Right ventricle myocardium superior (tissue), 1 donor: ENCODE measurements around the gene C2CD5. TPM values are rescaled to one million over a fixed set of nuclear protein-coding genes. Genes with fewer than 3 reads are reported as not detected.
"Not testable (repeated sequence)": the region's sequence is repeated elsewhere in the genome, so short reads cannot be mapped to it uniquely, and the experiment has no call there.

ENCODE experiments used
- ATAC-seq: fragments of 200-7000 bp; cut with Tn5 transposase; one replicate; pipeline ENCODE4 v1.9.1; 2020; ENCODE audit warnings: mild to moderate bottlenecking; ENCODE audit not compliant: poor library complexity
- DNase-seq: peaks from one replicate; pipeline ENCODE4 v3.0.0-alpha.2; 2020
- intact Hi-C: fragments of 100-400 bp; cut with DNase I; formaldehyde crosslinking; loops from one replicate; pipeline ENCODE4 v1.11.2; 2022
- long read RNA-seq: library from polyadenylated mRNA; unstranded; transcript quantifications from one replicate; pipeline ENCODE4 v2.0.0, GENCODE V29; 2021
- total RNA-seq: library from RNA; stranded (reverse); fragmentation: NEBNext Ultra II Directional; extraction: Animal tissue kit (Norgen Biotek cat#: 25700); gene quantifications from one replicate; pipeline ENCODE4 v1.2.1, GENCODE V29; 2021
- donor health status: DM: no; HTN: yes; CAD: no; lungs with severe emphysema.

The C2CD5 gene, protein sequence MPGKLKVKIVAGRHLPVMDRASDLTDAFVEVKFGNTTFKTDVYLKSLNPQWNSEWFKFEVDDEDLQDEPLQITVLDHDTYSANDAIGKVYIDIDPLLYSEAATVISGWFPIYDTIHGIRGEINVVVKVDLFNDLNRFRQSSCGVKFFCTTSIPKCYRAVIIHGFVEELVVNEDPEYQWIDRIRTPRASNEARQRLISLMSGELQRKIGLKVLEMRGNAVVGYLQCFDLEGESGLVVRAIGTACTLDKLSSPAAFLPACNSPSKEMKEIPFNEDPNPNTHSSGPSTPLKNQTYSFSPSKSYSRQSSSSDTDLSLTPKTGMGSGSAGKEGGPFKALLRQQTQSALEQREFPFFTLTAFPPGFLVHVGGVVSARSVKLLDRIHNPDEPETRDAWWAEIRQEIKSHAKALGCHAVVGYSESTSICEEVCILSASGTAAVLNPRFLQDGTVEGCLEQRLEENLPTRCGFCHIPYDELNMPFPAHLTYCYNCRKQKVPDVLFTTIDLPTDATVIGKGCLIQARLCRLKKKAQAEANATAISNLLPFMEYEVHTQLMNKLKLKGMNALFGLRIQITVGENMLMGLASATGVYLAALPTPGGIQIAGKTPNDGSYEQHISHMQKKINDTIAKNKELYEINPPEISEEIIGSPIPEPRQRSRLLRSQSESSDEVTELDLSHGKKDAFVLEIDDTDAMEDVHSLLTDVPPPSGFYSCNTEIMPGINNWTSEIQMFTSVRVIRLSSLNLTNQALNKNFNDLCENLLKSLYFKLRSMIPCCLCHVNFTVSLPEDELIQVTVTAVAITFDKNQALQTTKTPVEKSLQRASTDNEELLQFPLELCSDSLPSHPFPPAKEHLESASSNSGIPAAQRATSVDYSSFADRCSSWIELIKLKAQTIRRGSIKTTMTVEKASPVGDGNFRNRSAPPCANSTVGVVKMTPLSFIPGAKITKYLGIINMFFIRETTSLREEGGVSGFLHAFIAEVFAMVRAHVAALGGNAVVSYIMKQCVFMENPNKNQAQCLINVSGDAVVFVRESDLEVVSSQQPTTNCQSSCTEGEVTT
- 19.5 TPM for total RNA-seq
- long read RNA-seq, partial matches to known transcripts, result 10 of 16 reads
- long read RNA-seq, other reads (novel, unspliced or antisense), result 5 of 16 reads

DNA sequence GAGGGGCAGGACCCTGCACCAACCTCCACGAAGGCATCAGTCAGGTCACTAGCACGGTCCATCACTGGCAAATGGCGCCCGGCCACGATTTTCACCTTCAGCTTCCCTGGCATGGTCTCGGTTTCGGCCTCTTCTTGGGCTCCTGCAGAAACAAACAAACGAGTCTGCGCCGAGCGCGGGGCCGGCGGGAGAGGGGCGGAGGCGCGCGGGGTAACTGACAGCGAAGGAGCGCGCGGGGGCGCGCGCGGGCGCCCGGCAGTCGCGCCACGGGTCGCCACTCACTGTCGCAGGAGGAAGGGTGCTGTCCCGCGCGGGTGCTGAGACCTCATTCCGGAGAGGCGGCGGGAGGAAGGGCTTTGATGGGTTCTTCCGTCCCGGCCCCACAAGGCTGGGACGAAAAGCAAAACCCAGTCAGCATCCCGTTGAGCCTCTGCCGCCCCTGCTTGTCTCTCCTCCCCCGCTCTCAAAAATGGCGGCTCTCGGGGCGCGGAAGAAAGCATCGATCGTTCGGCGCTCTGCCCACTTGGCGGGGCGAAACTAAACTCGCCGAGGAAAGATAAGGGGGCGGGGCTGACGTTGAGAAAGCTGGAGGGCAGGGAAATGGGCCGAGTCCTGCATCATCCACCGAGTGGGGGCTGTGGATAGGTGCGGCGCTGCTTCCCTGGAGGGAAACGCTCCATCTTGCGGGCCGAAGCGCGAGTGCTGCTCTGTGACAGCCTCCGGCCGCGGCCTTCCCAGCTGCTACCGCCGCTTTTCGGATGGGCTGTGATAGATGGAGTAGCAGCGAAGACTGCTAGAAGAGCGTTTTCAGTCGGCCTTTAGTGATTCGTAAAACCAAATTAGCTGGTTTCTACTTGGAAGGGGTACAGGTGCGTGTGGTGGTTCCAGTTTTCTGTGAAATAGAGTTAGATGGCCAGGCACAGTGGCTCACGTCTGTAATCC is at the start of gene C2CD5:
Gene C2CD5, minus strand, starts transcription at position 505 of the 942 bp plus-strand sequence. Its CDS starts 392 bp downstream, at position 113.
- intact Hi-C loops, result loop anchor here (5.0 kb wide), 1 partner anchor 83 kb away; the partner anchor contains the start of gene ETNK1
- DNase-seq (peak; percentile 97), ATAC-seq (peak; percentile 98)

DNA sequence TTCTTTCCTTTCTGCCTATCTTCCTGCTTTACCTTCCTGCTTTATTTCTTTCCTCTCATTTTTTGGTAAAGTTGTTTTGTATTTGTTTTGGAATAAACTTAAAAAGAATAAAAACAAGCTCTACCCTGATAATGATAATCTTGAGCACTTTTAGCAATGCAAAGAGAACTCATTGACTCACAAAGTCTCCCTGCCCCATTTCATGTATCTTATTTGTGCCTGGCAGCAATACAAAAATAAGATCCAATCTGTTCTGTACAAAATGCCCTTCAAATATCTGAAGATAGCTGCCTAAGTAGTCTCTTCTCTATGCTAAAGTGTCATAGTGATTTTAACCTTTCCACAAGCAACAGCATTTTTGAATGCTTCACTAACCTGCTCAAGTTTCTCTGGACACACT is 49.5 kb upstream of the C2CD5 start:
- no peak for ATAC-seq
- intact Hi-C loops, result no loop called here
- no peak for DNase-seq

DNA sequence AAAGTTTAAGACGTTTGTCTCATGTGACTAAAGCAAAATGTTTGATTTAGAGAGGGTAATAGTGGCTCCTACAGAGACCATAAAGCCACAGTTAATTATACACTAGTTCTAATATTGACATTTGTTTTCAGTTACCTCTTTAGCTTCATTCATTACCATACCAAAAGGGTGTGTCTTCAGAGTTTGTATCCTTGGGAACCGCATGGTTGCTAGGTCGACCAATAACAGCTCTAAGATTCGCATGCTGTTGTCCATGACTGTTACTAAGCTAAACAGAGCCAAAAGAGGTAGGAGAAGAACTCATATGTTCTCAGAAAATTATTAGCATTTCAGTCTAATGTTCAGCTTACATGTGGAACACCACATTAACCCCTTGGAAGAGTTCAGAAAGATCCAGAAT is 44.5 kb upstream of the C2CD5 start:
- intact Hi-C loops, result no loop called here
- DNase-seq, result no peak
- ATAC-seq, result no peak

DNA sequence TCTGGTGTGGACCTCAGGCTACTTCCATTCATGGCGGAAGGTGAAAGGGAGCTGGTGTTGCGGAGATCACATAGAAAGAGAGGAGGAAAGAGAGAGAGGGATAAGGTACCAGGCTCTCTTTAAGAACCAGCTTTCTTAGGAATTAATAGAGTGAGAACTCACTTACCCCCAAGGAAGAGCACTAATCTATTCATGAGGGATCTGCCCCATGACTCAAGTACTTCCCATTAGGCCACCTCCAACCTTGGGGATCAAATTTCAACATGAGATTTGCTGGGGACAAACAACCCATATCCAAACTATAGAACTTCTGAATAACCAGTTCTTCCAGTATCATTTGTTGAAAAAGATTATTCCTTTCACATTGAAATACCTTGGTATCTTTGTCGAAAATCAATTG is 34.0 kb upstream of the C2CD5 start:
- intact Hi-C loops, result no loop called here
- DNase-seq (no peak), ATAC-seq (no peak)

DNA sequence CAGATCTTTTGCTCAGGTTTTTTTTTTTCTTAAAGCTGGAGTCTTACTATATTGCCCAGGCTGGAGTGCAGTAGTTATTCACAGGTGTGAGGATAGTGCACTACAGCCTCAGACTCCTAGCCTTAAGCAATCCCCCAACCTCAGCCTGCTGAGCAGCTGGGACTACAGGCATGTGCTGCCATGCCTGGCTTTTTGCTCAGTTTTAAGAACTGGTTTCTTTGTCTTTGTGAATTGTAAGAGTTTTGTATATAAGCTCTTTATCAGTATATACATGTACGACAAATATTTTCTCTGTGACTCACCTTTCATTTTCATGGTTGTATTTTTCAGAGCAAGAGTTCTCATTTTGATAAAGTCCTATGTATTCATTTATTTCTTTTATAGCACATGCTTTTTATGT is 33.3 kb upstream of the C2CD5 start:
- DNase-seq, result no peak
- ATAC-seq, result no peak
- intact Hi-C loops, result no loop called here

DNA sequence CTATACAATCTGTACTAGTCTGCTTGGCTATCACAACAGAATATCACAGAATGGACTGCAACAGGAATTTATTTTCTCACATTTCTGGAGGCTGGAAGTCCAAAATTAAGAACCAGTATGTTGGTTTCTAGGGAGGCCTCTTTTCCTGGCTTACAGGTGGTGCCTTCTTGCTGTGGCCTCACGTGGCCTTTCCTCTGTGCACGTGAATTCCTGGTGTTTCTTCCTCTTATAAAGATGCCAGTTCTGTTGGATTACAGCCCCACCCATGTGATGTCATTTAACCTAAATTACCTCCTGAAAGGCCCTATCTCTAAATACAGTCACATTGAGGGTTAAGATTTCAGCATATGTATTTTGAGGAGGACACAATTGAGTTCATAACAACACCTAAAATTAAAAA is 32.1 kb upstream of the C2CD5 start:
- no peak for DNase-seq
- no peak for ATAC-seq
- intact Hi-C loops, result no loop called here

DNA sequence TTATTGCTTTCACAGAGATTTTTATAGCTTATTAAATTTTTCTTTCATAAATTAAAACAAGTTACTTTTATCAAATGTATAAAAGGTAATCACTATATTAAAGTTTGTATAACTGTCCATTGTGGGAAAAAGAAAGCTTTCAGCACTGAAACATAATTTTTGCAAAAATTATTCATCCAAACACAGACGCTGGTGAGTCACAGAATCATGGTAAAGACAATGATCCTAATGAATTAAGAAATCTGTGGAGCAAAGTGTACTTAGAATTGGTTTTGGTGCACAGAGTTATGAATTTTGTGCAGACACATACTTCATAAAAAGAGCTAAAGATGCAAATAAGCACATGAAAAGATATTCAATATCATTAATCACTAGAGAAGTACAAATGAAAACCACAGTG is 31.7 kb upstream of the C2CD5 start:
- ATAC-seq, result no peak
- DNase-seq, result no peak
- intact Hi-C loops, result no loop called here

DNA sequence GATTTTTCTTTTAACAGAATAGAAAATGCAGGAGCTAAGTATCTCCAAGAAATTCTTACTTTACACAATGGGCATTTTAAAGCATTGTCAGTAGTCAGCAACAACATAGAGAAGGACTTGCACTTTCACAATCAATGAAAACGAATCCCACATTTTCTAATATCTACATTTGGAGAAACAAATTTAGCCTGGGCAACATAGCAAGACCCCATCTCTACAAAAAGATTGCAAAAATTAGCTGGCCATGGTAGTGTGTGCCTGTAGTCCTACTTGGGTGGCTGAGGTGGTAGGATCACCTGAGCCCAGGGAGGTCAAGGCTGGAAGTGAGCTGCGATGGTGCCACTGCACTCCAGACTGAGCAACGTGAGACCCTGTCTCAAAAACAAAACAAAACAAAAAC is 30.6 kb upstream of the C2CD5 start:
- intact Hi-C loops, result no loop called here
- ATAC-seq, result no peak

DNA sequence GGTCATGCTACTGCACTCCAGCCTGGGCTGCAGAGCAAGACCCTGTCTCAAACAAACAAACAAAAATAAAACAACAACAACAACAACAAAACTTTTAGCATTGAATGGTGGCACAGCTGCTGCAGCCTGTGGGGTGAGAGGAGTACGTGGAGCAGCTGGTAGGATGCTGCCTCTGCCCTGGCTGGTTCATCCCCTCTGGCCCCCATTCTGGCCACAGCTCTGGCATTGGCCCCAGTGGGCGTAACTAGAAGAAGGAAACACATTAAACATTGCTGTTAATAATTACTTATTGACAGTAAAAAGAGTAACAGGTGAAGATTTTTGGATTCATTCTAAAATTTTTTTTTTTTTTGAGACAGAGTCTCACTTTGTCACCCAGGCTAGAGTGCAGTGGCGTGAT is 28.8 kb upstream of the C2CD5 start:
- intact Hi-C loops, result no loop called here
- DNase-seq (no peak), ATAC-seq (no peak)

More for the DNA sequence above, 30.6 kb upstream of the C2CD5 start:
- DNase-seq, result no peak

DNA sequence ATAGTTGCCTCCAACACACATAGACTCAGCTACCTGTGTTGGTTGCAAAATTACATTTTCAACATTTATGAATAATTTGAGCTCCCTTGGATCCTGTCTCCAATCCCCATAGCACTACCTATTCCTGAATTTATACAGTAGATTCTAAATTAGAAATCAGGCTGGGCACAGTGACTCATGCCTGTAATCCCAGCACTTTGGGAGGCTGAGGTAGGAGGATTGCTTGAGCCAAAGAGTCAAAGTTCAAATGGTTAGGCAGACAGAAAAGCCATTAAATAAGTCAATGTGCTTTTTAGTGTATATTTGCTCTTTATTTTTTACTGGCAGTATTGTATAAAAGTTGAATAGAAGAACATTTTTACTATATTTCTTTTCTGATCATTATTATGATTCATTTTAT is 24.9 kb upstream of the C2CD5 start:
- intact Hi-C loops, result no loop called here
- ATAC-seq (no peak), DNase-seq (no peak)

DNA sequence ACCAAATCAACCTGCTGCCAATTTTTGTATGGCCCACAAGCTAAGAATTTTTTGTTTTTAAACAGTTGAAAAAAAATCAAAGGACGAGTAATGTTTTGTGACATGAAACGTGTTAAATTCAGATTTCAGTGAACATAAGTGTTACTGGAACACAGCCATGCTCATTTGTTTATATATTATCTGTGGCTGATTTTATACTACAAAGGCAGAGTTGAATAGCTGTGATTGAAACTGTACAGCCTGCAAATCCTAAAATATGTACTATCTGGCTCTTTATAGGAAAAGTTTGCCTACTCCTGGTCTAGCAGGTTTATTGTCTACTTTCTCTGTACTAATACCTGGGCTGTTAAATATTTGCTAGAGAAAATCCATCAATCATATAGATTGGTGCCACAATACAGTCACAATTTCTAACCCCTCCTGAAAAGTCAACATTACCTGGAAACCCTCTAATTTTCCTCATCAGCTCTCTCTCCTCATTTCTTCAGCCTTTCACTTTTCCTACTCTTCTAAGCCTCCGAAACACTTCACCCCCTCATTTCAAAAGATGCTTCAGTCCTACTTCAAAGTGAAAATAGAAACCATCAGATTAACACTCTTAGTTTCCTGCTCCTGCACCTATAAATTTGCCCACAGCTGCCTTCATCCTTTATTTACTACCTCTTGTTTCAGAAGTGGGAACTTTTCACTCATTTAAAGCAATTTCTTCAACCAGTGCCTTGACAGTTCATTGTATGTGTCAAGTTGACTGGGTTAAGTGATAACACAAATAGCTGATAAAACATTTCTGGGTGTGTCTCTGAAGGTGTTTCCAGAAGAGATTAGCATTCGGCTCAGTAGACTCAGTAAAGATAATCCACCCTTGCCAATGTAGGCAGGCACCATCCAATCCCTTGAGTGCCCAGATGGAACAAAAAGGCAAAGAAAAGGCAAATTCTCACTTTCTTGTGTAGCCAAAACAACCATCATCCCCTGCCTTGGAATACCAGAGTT is 18.0 kb upstream of the C2CD5 start:
- DNase-seq (no peak), ATAC-seq (no peak)
- intact Hi-C loops, result no loop called here

DNA sequence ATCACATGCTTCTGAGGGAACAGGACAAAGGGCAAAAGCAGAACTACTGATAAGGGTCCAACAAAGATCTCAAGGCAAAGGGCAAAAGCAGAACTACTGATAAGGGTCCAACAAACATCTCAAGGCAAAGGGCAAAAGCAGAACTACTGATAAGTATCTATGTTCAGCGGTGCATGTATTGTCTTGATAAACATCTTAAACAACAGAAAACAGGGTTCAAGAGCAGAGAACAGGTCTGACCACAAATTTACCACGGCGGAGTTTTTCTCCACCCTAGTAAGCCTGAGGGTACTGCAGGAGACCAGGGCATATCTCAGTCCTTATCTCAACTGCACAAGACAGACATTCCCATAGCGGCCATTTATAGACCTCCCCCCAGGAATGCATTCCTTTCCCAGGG is 10.4 kb upstream of the C2CD5 start:
- ATAC-seq, DNase-seq, intact Hi-C loops: not testable (repeated sequence)

DNA sequence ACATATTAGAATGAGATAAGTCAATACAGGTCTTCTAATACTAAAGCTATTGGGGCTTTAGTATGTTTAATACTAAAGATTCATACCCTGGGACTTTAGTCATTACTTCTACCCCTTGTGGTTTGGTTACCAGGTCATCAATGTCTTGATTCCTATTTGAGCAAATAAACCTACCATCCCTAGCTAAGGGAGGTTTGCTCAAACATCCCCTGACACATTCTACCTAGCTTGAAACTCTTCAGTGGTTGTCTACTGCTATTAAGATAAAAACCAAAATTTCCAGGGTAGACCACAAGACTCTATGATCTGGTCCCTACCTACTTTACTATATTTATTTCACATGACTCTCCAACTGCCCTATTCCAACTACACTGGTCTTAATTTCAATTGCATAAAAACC is 7.3 kb upstream of the C2CD5 start:
- DNase-seq (no peak), ATAC-seq (no peak)
- intact Hi-C loops, result no loop called here

DNA sequence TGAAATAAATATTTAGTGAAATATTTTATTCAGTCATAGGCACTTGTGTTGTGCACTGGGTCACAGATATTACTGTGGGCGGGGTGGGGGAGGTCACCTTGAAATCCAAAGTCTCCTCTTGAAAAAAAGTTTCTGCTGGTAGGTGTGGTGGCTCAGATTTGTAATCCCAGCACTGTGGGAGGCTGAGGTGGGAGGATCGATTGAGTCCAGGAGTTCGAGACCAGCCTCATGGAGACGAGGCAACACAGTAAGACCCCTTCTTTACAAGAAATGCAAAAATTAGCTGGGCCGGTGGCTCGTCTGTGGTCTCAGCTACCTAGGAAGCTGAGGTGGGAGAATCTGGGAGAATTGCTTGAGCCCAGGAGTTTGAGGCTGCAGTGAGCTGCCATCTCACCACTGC is 913 bp upstream of the C2CD5 start:
- intact Hi-C loops, result no loop called here
- no peak for DNase-seq
- ATAC-seq, result no peak

DNA sequence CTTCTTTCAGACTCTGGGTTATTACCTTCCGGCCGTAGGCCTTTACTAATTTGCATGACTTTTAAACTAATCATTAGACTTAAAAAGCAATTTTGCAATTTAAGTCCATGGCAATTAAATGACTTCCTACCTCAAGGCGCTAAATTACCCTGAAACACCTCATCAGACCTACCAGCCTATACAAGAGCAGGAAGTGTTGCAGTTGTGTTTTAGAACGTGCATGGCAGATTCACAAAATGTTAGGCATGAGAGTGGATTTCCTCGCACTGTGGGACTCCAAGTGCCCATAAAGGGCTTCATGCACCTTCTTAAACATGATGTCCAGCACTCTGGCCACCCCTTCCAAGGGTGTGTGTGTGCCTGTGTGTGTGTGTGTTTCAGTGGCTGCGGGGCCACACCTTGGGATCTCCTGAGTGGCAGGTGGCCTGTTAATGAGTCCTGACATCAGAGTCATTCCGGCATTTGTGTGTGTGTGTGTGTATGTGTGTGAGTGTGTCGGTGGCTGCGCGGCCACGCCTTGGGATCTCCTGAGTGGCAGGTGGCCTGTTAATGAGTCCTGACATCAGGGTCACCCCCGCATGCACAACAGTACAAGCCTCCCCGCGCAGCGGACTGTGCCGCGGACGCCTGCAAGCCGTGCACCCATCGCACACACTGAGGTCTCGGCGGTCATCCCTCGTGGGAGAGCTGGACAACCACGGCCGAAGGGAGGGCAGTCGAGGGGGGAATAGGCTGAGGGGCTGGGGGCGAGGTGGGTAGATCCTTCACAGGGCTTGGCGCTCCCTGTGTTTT is 900 bp downstream of the C2CD5 start:
- ATAC-seq, result peak; percentile 72
- DNase-seq, result peak; percentile 68
- intact Hi-C loops, result loop anchor here (5.0 kb wide), 1 partner anchor 84 kb away; the partner anchor contains the start of gene ETNK1

DNA sequence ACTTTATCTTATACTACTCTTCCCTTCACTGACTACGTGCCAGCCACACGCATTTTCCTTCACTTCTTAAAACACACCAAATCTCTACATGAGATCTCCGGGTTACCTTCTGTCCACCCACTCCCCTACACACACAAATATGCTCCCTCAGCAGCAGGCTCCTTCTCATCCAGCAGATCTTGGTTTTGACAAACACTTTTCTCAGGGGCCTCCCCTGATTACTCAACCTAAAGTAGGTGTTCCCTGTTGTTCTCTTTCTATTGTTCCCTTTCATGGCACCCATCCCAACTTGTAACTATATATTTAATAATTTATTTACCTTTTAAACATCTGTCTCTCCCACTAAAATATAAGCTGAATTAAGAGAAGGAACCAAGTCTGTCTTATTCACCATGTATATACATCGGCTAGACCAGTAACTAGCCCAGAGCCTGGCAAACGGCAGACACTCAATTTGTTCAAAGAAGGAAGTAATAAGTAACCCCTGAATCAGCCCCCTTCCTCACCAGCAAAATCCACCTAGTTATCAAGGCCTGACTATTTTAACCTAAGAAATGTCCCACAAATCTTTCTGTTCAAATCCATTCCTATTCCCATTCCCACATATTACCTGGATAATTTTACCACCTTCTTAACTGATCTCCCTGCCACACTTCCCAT is 2.7 kb downstream of the C2CD5 start:
- intact Hi-C loops, result loop anchor here (5.0 kb wide), 1 partner anchor 86 kb away; the partner anchor contains the start of gene ETNK1
- no peak for DNase-seq
- ATAC-seq, result no peak
